GM21576 (cell line): Measurements from ENCODE around the gene ERF.

Source experiments
- ATAC-seq: cut with Tn5 transposase; IDR thresholded peaks from one replicate; pipeline ENCODE4 v1.9.1; 2021; ENCODE audit warnings: mild to moderate bottlenecking, moderate library complexity; ENCODE audit not compliant: unreplicated experiment

ERF gene

DNA sequence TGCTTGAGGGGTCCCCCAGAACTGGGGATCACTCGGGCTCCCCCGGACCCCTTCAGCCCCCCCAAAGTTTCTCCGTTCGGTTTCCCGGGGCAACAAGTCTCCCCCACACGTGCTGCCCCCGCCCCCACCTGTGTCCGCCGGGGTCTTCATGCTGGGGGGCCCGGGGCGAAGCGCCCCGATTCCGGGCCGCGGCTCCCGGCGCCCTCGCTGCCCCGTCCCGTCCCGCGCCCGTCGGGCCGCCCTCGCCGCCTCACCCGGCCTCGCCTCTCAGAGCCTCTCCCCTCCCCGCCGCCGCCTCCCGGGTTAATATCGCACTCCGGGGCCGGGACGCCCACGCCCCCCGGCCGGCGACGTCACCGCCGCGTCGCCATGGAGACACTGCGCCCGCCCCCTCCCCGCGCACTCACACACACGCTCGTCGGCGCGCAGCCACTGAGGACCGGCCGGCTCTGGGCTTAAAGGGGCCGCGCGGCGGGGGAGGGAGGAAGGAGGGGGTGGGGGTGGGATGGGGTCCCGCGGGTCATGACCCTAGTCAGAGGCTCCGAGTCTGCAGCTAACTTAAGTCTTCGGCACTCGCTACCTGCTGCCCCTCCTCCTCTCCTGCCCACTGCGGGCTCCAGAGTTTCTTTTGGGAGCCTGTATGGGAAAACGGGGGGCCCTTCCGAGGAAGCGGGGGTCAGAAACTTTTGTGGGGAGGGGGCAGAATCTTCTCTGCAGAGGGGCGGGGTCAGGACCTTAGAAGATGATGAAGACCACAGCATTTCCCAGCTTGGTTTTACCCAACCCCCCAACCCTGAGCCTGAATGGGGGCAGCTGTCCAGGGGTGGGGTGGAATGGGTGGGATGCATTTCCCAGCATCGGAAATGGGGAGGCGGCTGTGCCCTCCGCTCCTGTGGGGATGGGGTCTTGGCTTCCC is at the start of gene ERF:
ERF (minus strand) TSS at position 279 of the 916 bp plus-strand sequence; CDS start at position 150, 129 bp downstream.
- ATAC-seq, result peak; percentile 52

DNA sequence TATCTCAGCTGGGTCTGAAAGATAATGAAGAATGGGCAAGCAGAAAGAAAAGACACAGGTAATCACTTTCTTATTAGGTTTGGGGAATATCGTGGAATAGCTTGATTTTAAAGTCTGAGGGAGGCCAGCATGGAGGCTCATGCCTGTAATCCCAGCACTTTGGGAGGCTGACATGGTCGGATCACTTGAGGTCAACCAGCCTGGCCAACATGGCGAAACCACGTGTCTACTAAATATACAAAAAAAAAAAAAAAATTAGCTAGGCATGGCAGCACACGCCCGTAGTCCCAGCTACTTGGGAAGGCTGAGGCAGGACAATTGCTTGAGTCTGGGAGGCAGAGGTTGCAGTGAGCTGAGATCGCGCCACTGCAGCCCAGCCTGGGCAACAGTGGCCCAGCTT is 48.9 kb upstream of the ERF start:
- ATAC-seq, result no peak

DNA sequence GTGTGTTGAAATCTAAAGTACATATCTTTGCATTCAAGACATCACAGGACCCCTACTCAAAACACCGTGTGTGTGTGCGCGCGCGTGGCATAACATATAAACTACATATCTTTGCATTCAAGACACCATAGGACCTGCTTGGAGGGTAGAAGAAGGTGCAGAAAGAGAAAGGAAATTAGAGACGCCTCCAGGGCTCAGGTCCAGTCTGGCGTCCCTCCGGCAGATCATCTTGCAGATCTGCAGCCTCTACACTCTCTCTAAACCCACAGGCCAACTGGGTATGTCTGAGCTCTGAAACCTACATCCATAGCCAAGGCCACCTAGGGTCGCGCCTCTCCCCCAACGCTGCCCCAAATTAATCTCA is 48.2 kb upstream of the ERF start:
- ATAC-seq, result no peak

DNA sequence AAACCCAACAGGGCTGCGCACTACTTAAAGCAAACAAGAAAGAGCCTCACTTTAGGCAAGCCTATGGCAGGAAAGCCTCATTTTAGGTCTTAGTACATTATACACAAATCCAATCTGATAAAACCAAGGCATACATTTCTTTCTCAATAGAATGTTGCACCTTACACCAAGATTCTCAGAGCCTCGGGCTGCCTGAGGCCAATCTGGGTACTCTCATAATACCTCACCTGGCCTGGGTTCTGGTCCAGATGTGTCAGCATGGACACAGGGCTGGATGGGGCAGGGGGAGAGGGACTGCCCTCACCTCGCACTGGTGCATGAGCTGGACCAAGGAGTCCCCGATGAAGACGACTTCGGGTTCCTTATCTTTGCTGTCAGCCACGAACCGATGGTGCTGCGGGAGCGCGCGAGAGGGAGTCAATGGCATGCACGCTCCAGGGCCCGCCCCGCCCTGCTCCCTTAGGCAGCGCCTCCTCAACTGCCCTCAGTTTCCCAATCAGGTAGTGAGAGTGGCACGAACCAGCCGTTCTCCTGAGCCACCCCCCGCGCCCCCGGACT is 46.8 kb upstream of the ERF start, which contains the start of gene PRR19:
PRR19 (plus strand) TSS at position 487 of the 558 bp plus-strand sequence. CDS start 7,453 bp downstream, outside the sequence.
- no peak for ATAC-seq

DNA sequence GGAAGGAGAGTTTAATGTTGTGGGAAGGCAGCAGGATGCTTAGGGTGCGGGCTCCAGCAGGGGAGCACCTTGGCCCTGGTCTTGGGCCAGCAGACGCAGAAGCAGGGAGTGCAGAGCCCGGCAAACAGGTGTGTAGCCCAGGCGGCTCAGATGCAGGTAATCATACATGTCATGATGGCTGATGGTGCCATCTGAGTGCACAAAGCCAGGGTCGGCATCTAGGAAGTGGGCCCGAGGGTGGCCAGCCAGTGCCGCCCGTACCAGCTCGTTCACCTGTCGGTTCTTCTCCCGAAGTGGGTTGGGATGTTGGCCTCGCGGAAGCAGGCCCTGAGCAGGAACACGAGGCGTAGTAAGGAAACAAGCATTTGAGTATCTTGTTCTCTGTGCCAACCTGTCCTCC is 42.1 kb upstream of the ERF start:
- no peak for ATAC-seq

DNA sequence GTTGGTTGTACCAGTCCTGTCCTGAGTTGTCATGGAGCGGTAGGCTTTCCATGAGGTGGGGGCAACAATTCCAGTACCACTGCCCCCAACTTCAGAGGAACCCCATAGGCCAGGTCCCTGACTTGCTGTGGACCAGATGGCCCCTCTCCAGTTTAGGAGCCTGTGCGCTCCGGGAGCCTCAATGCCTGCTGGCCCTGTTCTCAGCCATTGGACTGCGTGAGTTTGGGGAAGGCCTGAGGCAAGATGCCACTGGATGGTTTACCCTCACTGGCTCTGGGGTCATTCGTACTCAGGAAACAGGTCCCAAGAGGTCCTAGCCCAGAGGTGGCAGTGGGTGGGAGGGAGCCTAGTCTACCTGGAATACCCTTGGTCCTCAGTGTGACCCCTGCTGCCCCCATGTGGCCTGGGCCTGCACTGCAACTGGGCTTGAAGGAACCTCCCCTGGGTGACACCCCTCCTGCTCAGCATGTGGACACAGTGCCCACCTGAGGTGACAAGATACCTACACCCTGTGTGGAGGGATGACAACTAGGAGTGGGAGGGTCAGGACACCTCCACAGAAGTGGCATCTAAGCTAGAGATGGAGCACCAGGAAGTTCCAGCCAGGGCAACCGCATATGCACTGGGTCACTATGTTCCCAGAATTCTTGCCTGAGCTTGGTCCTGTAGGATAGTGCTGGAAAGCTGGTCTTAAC is 41.0 kb upstream of the ERF start:
- ATAC-seq, result peak; percentile 59

DNA sequence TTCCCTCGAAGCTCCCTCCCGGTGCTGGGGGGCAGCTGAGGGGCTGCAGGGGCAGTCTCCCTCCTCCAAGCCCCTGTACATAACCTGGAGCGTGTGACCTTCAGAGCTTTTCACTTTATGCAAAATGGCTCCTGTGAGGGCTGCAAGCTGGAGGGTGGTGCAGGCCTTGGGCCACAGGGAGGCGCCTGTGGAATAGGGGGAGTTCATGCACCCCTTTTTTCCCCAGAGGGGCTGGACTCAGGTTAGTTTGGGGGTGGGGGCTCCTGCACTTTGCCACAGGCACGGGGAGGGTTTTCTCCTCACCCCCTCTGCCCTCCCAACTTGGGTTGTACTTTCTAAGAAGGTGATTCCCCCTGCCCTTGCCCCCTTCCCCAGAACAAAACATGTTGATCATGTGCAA is 40.4 kb upstream of the ERF start:
- no peak for ATAC-seq

DNA sequence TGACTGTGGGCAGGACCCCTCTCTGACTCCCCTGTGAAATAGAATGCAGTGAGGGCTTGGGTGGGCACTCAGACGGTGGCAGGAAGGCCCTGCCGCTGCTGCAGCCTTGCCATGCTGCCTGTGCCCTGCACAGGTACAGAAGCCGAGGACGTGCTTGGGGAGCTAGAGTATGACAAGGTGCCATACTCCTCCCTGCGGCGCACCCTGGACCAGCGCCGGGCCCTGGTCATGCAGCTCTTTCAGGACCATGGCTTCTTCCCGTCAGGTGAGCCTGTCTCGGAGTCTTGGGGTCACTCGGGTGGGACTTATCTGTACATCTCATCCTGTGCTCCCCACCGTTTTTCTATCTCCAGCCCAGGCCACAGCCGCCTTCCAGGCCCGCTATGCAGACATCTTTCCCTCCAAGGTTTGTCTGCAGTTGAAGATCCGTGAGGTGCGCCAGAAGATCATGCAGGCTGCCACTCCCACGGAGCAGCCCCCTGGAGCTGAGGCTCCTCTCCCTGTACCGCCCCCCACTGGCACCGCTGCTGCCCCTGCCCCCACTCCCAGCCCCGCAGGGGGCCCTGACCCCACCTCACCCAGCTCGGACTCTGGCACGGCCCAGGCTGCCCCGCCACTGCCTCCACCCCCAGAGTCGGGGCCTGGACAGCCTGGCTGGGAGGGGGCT is 39.7 kb upstream of the ERF start:
- no peak for ATAC-seq

DNA sequence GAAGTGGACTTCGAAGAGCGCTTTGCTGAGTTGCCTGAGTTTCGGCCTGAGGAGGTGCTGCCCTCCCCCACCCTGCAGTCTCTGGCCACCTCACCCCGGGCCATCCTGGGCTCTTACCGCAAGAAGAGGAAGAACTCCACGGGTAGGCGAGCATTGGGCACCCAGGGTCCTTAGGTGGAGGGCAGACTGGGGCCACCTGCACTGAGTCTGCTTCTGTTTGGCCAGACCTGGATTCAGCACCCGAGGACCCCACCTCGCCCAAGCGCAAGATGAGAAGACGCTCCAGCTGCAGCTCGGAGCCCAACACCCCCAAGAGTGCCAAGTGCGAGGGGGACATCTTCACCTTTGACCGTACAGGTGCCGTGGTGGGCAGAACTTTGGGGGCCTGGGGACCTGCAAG is 39.0 kb upstream of the ERF start:
- ATAC-seq, result no peak

DNA sequence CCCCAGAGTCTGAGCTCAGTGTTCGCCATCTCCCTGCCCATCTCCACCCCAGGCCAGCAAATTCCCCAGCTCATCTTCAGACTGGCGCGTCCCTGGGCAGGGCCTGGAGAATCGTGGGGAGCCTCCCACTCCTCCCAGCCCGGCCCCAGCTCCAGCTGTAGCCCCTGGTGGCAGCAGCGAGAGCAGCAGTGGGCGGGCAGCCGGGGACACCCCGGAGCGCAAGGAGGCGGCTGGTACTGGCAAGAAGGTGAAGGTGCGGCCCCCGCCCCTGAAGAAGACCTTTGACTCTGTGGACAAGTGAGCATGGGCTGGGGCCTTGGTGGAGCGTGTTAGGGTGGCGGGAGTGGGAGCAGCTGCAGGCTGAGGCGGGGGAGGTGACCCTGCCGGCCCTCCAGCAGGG is 38.6 kb upstream of the ERF start:
- no peak for ATAC-seq

DNA sequence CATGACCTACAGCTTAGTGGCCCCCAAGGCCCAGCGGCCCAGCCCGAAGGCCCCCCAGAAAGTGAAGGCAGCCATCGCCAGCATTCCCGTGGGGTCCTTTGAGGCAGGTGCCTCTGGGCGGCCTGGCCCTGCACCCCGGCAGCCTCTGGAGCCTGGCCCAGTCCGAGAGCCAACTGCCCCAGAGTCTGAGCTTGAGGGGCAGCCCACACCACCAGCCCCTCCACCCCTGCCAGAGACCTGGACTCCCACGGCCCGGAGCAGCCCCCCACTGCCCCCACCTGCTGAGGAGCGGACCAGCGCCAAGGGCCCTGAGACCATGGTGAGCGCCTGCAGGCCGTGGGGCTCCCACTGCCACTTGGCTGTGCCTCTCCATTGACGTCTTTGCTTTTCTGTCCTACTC is 38.0 kb upstream of the ERF start:
- ATAC-seq, result no peak

DNA sequence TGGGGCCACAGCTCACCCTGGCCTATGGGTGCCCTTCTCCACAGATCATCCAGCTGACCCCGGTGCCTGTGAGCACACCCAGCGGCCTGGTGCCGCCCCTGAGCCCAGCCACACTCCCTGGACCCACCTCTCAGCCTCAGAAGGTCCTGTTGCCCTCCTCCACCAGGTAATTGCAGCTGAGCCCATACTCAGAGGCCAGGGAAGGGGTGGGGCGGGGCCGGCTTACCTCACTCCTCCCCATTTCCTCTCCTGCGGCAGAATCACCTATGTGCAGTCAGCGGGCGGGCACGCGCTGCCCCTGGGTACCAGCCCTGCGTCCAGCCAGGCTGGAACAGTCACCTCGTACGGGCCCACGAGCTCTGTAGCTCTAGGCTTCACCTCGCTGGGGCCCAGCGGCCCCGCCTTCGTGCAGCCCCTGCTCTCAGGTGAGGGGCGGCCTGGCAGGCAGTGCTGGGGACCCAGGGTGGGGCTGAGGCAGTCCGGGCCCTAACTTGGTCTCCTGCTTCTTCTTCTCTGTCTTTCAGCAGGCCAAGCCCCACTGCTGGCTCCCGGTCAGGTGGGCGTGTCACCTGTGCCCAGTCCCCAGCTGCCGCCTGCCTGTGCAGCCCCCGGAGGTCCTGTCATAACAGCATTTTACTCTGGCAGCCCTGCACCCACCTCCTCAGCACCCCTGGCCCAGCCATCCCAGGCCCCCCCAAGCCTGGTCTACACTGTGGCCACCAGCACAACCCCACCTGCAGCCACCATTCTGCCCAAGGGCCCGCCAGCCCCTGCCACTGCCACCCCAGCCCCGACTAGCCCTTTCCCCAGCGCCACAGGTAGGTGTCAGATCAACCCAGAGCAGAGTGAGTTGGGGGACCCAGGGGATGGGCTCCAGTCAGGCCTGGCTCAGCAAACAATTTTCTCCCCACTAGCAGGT is 37.4 kb upstream of the ERF start:
- ATAC-seq, result no peak

DNA sequence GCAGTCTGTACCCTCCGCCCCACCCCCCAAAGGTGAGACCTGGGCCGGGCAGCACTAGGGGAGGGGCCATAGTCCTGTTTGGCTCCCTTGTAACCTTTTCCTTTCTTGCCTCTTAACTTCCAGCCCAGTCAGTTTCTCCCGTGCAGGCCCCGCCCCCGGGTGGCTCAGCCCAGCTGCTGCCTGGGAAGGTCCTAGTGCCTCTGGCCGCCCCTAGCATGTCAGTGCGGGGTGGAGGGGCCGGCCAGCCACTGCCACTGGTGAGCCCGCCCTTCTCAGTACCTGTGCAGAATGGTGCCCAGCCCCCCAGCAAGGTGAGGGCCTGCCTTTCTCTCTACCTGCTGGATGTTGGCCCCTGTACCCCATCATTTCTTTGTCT is 36.5 kb upstream of the ERF start:
- ATAC-seq, result no peak

DNA sequence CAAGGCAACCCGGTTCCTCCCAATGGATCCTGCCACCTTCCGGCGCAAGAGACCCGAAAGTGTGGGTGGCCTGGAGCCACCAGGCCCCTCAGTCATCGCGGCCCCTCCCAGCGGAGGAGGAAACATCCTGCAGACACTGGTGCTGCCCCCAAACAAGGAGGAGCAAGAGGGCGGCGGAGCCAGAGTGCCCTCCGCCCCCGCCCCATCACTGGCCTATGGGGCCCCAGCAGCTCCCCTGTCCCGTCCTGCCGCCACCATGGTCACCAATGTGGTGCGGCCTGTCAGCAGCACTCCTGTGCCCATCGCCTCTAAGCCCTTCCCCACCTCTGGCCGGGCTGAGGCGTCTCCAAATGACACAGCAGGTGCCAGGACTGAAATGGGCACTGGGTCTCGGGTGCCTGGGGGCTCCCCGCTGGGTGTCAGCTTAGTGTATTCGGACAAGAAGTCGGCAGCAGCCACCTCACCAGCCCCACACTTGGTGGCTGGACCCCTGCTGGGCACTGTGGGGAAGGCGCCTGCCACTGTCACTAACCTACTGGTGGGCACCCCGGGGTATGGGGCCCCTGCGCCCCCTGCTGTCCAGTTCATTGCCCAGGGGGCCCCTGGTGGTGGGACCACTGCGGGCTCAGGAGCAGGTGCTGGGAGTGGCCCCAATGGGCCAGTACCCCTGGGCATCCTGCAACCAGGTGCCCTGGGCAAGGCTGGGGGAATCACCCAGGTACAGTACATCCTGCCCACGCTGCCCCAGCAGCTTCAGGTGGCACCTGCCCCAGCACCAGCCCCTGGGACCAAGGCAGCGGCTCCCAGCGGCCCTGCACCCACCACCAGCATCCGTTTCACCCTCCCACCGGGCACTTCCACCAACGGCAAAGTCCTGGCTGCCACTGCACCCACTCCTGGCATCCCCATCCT is 35.9 kb upstream of the ERF start:
- ATAC-seq, result no peak

DNA sequence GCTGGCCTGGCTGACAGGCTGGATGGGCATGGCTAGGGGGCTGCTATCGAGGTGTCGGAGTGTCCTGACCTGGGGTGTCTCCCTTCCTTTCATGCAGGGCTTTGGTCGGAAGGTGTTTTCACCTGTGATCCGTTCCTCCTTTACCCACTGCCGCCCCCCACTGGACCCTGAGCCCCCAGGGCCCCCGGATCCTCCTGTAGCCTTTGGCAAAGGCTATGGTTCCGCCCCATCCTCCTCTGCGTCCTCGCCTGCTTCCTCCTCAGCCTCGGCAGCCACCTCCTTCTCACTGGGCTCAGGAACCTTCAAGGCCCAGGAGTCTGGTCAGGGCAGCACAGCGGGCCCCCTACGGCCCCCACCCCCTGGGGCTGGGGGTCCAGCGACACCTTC is 35.2 kb upstream of the ERF start:
- ATAC-seq, result no peak

DNA sequence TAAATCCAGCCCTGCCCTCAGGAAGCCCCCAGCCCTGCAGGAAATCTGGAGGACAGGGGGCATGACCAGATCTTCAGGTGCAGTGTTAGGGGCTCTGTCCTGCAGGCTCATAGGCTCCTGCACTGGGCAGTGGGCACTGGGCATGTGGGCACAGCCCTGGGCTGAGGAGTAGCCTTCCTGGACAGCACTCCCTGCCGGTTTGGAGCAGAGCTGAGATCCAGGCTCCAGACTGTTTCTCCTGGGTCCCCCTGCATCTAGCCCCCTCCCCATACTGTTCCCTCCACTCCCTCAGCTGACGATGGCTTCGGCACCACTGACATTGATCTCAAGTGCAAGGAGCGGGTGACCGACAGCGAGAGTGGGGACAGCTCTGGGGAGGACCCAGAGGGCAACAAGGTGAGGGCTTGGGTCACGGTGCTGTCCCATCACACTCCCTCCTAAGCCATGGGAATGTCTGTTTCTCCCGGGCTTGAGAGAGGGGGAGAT is 34.7 kb upstream of the ERF start:
- no peak for ATAC-seq

DNA sequence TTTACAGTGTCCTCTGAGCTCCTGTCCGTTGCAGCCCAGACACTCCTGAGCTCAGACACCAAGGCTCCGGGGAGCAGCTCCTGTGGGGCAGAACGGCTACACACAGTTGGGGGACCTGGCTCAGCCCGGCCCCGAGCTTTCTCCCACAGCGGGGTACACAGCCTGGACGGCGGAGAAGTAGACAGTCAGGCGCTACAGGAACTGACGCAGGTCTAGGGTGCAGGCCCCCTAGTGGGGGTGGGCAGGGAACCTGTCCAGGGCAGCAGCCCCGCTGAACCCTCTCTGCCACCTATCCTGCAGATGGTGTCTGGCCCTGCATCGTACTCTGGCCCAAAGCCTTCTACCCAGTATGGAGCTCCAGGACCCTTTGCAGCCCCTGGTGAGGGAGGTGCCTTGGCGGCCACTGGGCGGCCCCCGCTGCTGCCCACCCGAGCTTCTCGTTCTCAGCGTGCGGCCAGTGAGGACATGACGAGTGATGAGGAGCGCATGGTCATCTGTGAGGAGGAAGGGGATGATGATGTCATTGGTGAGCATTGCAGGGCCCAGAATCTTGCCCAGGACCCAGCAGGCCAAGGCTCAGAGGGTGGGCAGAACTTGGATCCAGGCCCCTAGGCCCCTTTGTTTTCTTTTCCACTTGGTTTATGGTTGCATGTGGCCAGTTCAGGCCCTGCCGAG is 34.1 kb upstream of the ERF start:
- ATAC-seq, result no peak

DNA sequence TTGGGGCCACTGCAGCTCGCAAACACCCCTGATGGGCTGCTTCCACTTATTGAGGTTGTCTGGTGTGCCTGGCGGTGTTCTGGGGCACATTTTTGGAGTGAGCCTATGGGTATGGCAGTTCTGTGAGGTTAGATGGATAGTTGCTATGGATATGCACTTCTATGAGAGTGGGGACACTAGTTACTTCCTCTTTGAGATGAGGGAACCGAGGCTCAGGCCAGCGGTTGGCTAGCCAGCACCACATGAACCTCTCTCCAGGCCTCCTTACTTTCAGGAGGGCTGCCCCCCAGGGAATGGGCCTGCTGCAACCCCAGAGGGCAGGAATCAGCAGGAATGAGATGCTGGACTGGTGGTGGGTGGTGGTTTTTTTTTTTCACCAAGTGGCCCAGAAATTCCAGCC is 33.5 kb upstream of the ERF start:
- no peak for ATAC-seq

DNA sequence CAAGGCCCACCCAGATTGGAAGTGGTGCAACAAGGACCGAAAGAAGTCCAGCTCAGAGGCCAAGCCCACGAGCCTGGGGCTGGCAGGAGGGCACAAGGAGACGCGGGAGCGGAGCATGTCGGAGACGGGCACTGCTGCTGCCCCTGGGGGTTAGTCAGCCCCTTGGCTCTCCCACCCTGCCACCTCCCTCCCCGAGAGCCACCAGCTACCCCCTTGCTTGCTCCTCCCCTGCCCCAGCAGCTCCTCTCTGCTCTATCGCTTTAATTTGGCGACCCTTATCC is 32.8 kb upstream of the ERF start:
- ATAC-seq, result no peak
